WTC11 (cell line): ENCODE results near the gene MORN1. TPM values are rescaled to one million over a fixed set of nuclear protein-coding genes. Genes with fewer than 3 reads are reported as not detected.

ENCODE experiments used
- ATAC-seq: fragments of 200-7000 bp; cut with Tn5 transposase; 2 replicates; pipeline ENCODE4 v1.10.0; 2021; ENCODE audit warnings: mild to moderate bottlenecking, moderate library complexity
- CTCF ChIA-PET: fragments of 300-600 bp; sonication (Branson Sonifier 250); formaldehyde crosslinking; loops from one replicate; lab custom pipeline; 2021; ENCODE audit warnings: antibody characterized with exemption; lab: Charles Lee
- POLR2A ChIA-PET: fragments of 350-600 bp; sonication (Branson Sonifier 250); formaldehyde crosslinking; loops from one replicate; lab custom pipeline; 2021; ENCODE audit warnings: antibody characterized with exemption; lab: Charles Lee
- DNase-seq: peaks from one replicate; pipeline ENCODE4 v3.0.0; 2021; ENCODE audit warnings: low spot score
- H3K27ac Mint-ChIP-seq: 2 replicates; pipeline ENCODE4 v1.8.0; 2021; ENCODE audit warnings: mixed read lengths
- H3K27me3 Mint-ChIP-seq: 2 replicates; pipeline ENCODE4 v1.8.0; 2021; ENCODE audit warnings: low read depth, mild to moderate bottlenecking, moderate library complexity, mixed read lengths
- H3K36me3 Mint-ChIP-seq: 2 replicates; pipeline ENCODE4 v1.8.0; 2021; ENCODE audit warnings: mixed read lengths
- H3K4me1 Mint-ChIP-seq: 2 replicates; pipeline ENCODE4 v1.8.0; 2022; ENCODE audit warnings: mixed read lengths
- H3K4me3 Mint-ChIP-seq: 2 replicates; pipeline ENCODE4 v1.8.0; 2021; ENCODE audit warnings: mild to moderate bottlenecking, moderate library complexity, mixed read lengths
- H3K9me3 Mint-ChIP-seq: 2 replicates; pipeline ENCODE4 v1.8.0; 2021; ENCODE audit warnings: mixed read lengths
- CREB1 ChIP-seq: sonication (generic); formaldehyde crosslinking; IDR thresholded peaks from 2 replicates; pipeline ENCODE4 v1.8.0; 2023; ENCODE audit warnings: mild to moderate bottlenecking, missing genetic modification reagents
- CREM ChIP-seq: sonication (generic); formaldehyde crosslinking; IDR thresholded peaks from 2 replicates; pipeline ENCODE4 v1.8.1; 2022; ENCODE audit warnings: mild to moderate bottlenecking, missing genetic modification reagents, moderate library complexity
- ELF4 ChIP-seq: sonication (generic); formaldehyde crosslinking; IDR thresholded peaks from 2 replicates; pipeline ENCODE4 v1.8.1; 2022; ENCODE audit warnings: low read depth, mild to moderate bottlenecking, moderate library complexity, missing genetic modification reagents
- GABPB1 ChIP-seq: sonication (generic); formaldehyde crosslinking; IDR thresholded peaks from 2 replicates; pipeline ENCODE4 v1.8.1; 2023; ENCODE audit warnings: mild to moderate bottlenecking, missing genetic modification reagents
- JUN ChIP-seq: sonication (generic); formaldehyde crosslinking; IDR thresholded peaks from 2 replicates; pipeline ENCODE4 v1.8.0; 2023; ENCODE audit warnings: mild to moderate bottlenecking, missing genetic modification reagents
- NFYB ChIP-seq: sonication (generic); formaldehyde crosslinking; conservative IDR thresholded peaks from 2 replicates; pipeline ENCODE4 v1.8.0; 2022; ENCODE audit warnings: low read depth, missing genetic modification reagents
- RORB ChIP-seq: fragments of 250-450 bp; sonication (Bioruptor Pico); IDR thresholded peaks from 2 replicates; pipeline ENCODE4 v1.9.0; 2021; ENCODE audit warnings: mild to moderate bottlenecking
- SMAD3 ChIP-seq: sonication (generic); formaldehyde crosslinking; IDR thresholded peaks from 2 replicates; pipeline ENCODE4 v1.8.0; 2022; ENCODE audit warnings: missing genetic modification reagents, mild to moderate bottlenecking, borderline replicate concordance
- TCF7 ChIP-seq: sonication (generic); formaldehyde crosslinking; IDR thresholded peaks from 2 replicates; pipeline ENCODE4 v1.8.0; 2022; ENCODE audit warnings: mild to moderate bottlenecking, low read depth, missing genetic modification reagents, moderate library complexity
- TP53 ChIP-seq: sonication (generic); formaldehyde crosslinking; IDR thresholded peaks from 2 replicates; pipeline ENCODE4 v1.8.1; 2023; ENCODE audit warnings: mild to moderate bottlenecking, missing genetic modification reagents
- ZNF263 ChIP-seq: sonication (generic); formaldehyde crosslinking; IDR thresholded peaks from 2 replicates; pipeline ENCODE4 v1.8.1; 2022; ENCODE audit warnings: low read depth, mild to moderate bottlenecking, moderate library complexity, missing genetic modification reagents
- ZNF317 ChIP-seq: sonication (generic); formaldehyde crosslinking; IDR thresholded peaks from 2 replicates; pipeline ENCODE4 v1.8.1; 2023; ENCODE audit warnings: low read depth, mild to moderate bottlenecking, moderate library complexity, missing genetic modification reagents, borderline replicate concordance
- ZNF396 ChIP-seq: fragments of 250-450 bp; sonication (Bioruptor Pico); IDR thresholded peaks from 2 replicates; pipeline ENCODE4 v1.8.0; 2021; ENCODE audit warnings: mild to moderate bottlenecking, moderate library complexity, borderline replicate concordance
- ZNF423 ChIP-seq: fragments of 250-450 bp; sonication (Bioruptor Pico); IDR thresholded peaks from 2 replicates; pipeline ENCODE4 v2.1.2; 2022; ENCODE audit warnings: mild to moderate bottlenecking, moderate library complexity
- total RNA-seq: library from RNA; stranded (reverse); gene quantifications from 3 replicates; pipeline ENCODE4 v1.2.3, GENCODE V29; 2021
- TF ChIP-seq, protein P1 (sequence below): sonication (generic); formaldehyde crosslinking; IDR thresholded peaks from 2 replicates; pipeline ENCODE4 v1.8.1; 2022; ENCODE audit warnings: low read depth, missing genetic modification reagents, borderline replicate concordance
- TF ChIP-seq, protein P2 (sequence below): fragments of 250-450 bp; sonication (Bioruptor Pico); IDR thresholded peaks from 2 replicates; pipeline ENCODE4 v1.8.0; 2021; ENCODE audit warnings: mild to moderate bottlenecking
- TF ChIP-seq, protein P3 (sequence below): sonication (generic); formaldehyde crosslinking; IDR thresholded peaks from 2 replicates; pipeline ENCODE4 v1.8.1; 2023; ENCODE audit warnings: mild to moderate bottlenecking, missing genetic modification reagents, borderline replicate concordance
- TF ChIP-seq, protein P4 (sequence below): sonication (generic); formaldehyde crosslinking; IDR thresholded peaks from 2 replicates; pipeline ENCODE4 v1.8.1; 2022; ENCODE audit warnings: mild to moderate bottlenecking, missing genetic modification reagents, moderate library complexity, borderline replicate concordance

Gene MORN1
- total RNA-seq, 1 experiment from 2014 or later = 14.5 TPM

DNA sequence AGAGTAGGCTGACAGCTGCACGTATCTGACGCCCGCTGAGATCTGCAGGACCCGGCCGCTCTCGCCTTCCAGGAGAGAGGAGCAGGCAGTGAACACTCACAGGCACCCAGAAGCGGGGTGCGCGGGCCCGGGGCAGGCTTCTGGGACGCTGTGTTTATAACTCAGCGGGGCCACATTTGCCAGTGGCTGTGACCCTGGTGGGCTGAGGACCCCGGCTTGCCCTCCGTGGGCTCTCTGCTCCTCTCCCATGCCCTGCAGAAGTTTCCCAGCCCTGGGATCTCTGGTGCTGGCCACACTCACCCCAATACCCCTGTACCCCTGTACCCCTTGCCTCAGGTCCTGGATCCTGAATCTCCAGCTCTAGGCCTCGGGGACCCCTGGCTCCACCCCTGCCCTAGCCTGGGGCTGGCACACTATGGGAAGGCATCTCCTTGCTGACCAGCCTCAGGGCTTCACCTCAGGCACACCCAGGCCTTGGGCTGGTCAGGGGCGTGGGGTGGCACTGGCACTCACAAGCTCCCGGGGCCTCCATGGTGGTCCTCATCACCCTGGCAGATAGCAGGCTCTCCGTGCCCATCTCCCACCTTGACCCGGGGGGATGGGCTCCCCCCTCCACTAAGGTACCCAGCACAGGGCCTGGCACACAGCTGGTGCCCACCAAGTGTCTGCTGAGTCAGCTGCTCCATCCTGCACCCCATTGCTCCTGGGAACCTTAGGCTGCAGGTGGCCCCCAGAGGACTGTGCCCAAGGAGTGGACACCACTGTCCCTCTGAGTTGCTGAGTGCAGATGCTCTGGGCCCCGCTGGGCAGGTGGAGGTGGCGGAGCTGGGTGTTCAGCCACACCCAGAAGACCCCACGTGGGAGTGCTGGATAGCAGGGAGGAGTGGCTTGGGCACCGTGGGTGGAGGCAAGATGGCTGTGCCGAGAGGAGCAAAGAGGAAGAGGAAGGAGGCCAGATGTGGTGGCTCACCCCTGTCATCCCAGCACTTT lies 32.4 kb downstream of the MORN1 start:
- Mint-ChIP-seq H3K4me1 (no peaks in the 10 kb centered on the region), H3K27ac (no peak overlapping the region)

DNA sequence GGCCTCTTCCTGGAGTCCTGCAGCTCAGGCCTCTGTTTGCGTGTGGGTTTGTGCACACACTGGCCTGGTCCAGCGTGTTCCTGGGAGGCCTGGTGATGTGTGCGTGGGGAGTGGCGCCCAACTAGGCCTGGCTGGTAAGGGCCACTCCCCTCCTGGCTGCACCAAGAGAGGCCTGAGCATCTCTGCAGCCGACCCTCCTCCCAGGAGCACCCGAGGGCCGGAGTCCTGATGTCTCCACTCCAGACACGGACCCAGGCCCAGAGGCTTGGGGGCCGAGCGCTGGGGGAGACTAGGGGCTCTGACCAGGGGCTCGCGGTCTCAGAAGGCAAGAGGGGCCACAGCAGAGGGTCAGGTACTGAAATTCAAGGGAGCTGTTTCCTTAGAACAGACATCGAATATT lies 33.3 kb downstream of the MORN1 start:
- H3K27ac Mint-ChIP-seq = no peak overlapping the region
- CTCF ChIA-PET = interaction anchor here (2.8 kb wide), 1 partner anchor 24 kb away, joined by 10 read pairs; no protein-coding TSS in a partner anchor
- ATAC-seq (no peak), DNase-seq (no peak)
- H3K4me3 Mint-ChIP-seq = no peak overlapping the region
- TF ChIP-seq TP53 = no peak
- no peak for TF ChIP-seq ZNF263 (CRISPR knock-in tag)
- TF ChIP-seq RORB (CRISPR knock-in tag) = no peak
- TF ChIP-seq JUN (CRISPR knock-in tag) = no peak
- no peak for TF ChIP-seq ZNF423 (CRISPR knock-in tag)
- TF ChIP-seq, protein P1, sequence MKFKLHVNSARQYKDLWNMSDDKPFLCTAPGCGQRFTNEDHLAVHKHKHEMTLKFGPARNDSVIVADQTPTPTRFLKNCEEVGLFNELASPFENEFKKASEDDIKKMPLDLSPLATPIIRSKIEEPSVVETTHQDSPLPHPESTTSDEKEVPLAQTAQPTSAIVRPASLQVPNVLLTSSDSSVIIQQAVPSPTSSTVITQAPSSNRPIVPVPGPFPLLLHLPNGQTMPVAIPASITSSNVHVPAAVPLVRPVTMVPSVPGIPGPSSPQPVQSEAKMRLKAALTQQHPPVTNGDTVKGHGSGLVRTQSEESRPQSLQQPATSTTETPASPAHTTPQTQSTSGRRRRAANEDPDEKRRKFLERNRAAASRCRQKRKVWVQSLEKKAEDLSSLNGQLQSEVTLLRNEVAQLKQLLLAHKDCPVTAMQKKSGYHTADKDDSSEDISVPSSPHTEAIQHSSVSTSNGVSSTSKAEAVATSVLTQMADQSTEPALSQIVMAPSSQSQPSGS (CRISPR knock-in tag) = no peak
- TF ChIP-seq TCF7 (CRISPR knock-in tag) = no peak
- TF ChIP-seq ZNF317 = no peak
- TF ChIP-seq, protein P2, sequence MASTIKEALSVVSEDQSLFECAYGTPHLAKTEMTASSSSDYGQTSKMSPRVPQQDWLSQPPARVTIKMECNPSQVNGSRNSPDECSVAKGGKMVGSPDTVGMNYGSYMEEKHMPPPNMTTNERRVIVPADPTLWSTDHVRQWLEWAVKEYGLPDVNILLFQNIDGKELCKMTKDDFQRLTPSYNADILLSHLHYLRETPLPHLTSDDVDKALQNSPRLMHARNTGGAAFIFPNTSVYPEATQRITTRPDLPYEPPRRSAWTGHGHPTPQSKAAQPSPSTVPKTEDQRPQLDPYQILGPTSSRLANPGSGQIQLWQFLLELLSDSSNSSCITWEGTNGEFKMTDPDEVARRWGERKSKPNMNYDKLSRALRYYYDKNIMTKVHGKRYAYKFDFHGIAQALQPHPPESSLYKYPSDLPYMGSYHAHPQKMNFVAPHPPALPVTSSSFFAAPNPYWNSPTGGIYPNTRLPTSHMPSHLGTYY (CRISPR knock-in tag) = no peak
- peaks cover 3% of the 10 kb centered on the region; the same call in 1 of the 2 replicates for H3K36me3 Mint-ChIP-seq
- no peaks in the 10 kb centered on the region for H3K4me1 Mint-ChIP-seq
- no peaks in the 10 kb centered on the region for H3K27me3 Mint-ChIP-seq
- H3K9me3 Mint-ChIP-seq = peaks cover 8% of the 10 kb centered on the region
- POLR2A ChIA-PET = no interaction called here

More for the DNA sequence above, 32.4 kb downstream of the MORN1 start:
- Mint-ChIP-seq H3K36me3 (peaks cover 6% of the 10 kb centered on the region), H3K27me3 (no peaks in the 10 kb centered on the region; the same call in 1 of the 2 replicates), H3K4me3 (no peak overlapping the region), H3K9me3 (peaks cover 15% of the 10 kb centered on the region)
- ChIA-PET CTCF (interaction anchor here (0.5 to 2.8 kb wide), 3 partner anchors 23 to 304 kb away, joined by 4 to 10 read pairs (median 5); no protein-coding TSS in a partner anchor), POLR2A (no interaction called here)
- ATAC-seq (no peak), DNase-seq (no peak)
- no peak for TF ChIP-seq ZNF396 (CRISPR knock-in tag)
- TF ChIP-seq, protein P1 (CRISPR knock-in tag) = no peak
- TF ChIP-seq SMAD3 (CRISPR knock-in tag) = no peak
- TF ChIP-seq CREM (CRISPR knock-in tag) = no peak
- TF ChIP-seq ELF4 (CRISPR knock-in tag) = no peak

DNA sequence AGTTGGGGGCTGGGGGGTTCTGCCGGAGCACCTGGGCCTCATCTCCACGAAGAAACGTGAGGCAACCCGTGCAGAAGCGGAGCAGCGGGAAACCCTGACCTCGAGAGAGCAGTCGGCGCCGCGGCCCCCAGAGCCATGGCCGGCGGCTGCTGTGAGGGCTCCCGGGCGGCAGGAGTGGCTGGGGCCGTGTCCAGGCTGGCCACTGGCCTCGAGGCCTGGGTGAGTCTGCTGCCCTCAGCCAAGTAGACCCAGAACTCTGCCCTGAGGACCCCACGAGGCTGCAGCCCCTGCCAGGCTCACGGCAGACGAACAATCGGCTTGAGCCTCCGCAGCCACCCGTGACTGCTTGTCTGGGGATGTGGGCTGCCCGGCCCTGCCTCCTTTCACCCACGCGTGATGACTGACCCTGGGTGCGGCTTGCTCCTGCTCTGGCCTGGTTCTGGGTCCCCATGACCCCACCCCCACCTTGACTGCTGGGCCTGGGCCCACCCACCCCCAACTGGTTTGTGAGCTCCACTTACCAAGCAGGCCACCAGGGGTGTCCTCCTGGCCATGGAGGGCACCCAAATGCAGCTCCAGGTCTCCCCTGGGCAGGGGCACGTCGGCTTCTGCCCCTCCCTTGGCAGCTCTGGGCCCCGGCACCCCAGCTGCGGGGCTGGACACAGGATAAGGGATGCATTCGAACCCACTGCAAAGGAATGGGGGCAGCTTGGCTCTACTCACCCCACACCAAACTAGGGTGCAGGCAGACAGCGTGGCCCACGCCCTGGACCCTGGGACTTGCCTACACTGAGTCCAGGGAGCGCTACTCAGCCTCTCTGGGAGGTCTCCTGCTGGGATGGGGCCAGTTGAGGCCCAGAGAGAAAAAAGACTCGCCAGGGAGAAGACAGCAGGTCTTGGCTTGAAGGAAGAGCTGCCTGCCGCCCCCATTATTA lies 34.2 kb downstream of the MORN1 start:
- no peak overlapping the region for H3K4me3 Mint-ChIP-seq
- H3K27me3 Mint-ChIP-seq = no peaks in the 10 kb centered on the region
- ATAC-seq (no peak), DNase-seq (no peak)
- H3K36me3 Mint-ChIP-seq = peaks cover 1% of the 10 kb centered on the region; the same call in 1 of the 2 replicates
- H3K4me1 Mint-ChIP-seq = no peaks in the 10 kb centered on the region
- H3K9me3 Mint-ChIP-seq = peaks cover 1% of the 10 kb centered on the region
- H3K27ac Mint-ChIP-seq = no peak overlapping the region
- ChIA-PET POLR2A (no interaction called here), CTCF (interaction anchor here (2.8 kb wide), 1 partner anchor 24 kb away, joined by 10 read pairs; no protein-coding TSS in a partner anchor)
- TF ChIP-seq ZNF396 (CRISPR knock-in tag) (no peak), GABPB1 (CRISPR knock-in tag) (no peak), RORB (CRISPR knock-in tag) (no peak), NFYB (CRISPR knock-in tag) (no peak), CREB1 (CRISPR knock-in tag) (no peak), CREM (CRISPR knock-in tag) (no peak)
- TF ChIP-seq, protein P3, sequence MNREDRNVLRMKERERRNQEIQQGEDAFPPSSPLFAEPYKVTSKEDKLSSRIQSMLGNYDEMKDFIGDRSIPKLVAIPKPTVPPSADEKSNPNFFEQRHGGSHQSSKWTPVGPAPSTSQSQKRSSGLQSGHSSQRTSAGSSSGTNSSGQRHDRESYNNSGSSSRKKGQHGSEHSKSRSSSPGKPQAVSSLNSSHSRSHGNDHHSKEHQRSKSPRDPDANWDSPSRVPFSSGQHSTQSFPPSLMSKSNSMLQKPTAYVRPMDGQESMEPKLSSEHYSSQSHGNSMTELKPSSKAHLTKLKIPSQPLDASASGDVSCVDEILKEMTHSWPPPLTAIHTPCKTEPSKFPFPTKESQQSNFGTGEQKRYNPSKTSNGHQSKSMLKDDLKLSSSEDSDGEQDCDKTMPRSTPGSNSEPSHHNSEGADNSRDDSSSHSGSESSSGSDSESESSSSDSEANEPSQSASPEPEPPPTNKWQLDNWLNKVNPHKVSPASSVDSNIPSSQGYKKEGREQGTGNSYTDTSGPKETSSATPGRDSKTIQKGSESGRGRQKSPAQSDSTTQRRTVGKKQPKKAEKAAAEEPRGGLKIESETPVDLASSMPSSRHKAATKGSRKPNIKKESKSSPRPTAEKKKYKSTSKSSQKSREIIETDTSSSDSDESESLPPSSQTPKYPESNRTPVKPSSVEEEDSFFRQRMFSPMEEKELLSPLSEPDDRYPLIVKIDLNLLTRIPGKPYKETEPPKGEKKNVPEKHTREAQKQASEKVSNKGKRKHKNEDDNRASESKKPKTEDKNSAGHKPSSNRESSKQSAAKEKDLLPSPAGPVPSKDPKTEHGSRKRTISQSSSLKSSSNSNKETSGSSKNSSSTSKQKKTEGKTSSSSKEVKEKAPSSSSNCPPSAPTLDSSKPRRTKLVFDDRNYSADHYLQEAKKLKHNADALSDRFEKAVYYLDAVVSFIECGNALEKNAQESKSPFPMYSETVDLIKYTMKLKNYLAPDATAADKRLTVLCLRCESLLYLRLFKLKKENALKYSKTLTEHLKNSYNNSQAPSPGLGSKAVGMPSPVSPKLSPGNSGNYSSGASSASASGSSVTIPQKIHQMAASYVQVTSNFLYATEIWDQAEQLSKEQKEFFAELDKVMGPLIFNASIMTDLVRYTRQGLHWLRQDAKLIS = no peak
- TF ChIP-seq, protein P4, sequence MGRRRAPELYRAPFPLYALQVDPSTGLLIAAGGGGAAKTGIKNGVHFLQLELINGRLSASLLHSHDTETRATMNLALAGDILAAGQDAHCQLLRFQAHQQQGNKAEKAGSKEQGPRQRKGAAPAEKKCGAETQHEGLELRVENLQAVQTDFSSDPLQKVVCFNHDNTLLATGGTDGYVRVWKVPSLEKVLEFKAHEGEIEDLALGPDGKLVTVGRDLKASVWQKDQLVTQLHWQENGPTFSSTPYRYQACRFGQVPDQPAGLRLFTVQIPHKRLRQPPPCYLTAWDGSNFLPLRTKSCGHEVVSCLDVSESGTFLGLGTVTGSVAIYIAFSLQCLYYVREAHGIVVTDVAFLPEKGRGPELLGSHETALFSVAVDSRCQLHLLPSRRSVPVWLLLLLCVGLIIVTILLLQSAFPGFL = no peak
